Measurements from ENCODE around the gene ANKRD33B. TPM values are rescaled to one million over a fixed set of nuclear protein-coding genes. Genes with fewer than 3 reads are reported as not detected.
A peak's percentile ranks its signal among the peaks of the same experiment; 100 is the strongest.

Gene ANKRD33B
- polyA plus RNA-seq, 3 donors from 2014 or later = 0.13 to 0.15 TPM; not detected in 1

- Mint-ChIP-seq H3K27ac (peak overlapping the region in 4 of 6 donors; percentile 3 to 70 (median 64)), H3K36me3 (peaks cover 0 to 3% (median 0%) of the 10 kb centered on the region in 3 donors), H3K4me3 (peak overlapping the region; percentile 31 to 77 (median 46)), H3K4me1 (peaks cover 26 to 28% of the 10 kb centered on the region in 2 donors), H3K27me3 (ENCODE audit: low read depth in 3 of 3) (peaks cover 0 to 3% (median 0%) of the 10 kb centered on the region in 3 donors), H3K9me3 (no peaks in the 10 kb centered on the region)
- DNase-seq = peak; percentile 13 to 24 (median 22)
These were observed 131.3 kb downstream of the ANKRD33B start for GRCh38 chr5:10695055-10695649.

GRCh38 chr5:10695759-10696543 is 132.1 kb downstream of the ANKRD33B start:
- Mint-ChIP-seq H3K9me3 (no peaks in the 10 kb centered on the region), H3K36me3 (peaks cover 0 to 4% (median 0%) of the 10 kb centered on the region in 3 donors), H3K4me3 (peak overlapping the region; percentile 19 to 77 (median 52)), H3K4me1 (peaks cover 22 to 27% of the 10 kb centered on the region in 2 donors), H3K27me3 (ENCODE audit: low read depth in 3 of 3) (peaks cover 0 to 3% (median 0%) of the 10 kb centered on the region in 3 donors), H3K27ac (peak overlapping the region; percentile 4 to 76 (median 67))
- DNase-seq = peak; percentile 10 to 33 (median 30)

- Mint-ChIP-seq H3K36me3 (peaks cover 0 to 4% (median 0%) of the 10 kb centered on the region in 3 donors), H3K27ac (peak overlapping the region in 1 of 6 donors; percentile 67), H3K9me3 (no peaks in the 10 kb centered on the region), H3K4me1 (peaks cover 32 to 33% of the 10 kb centered on the region in 2 donors), H3K27me3 (ENCODE audit: low read depth in 3 of 3) (peaks cover 0 to 3% (median 0%) of the 10 kb centered on the region in 3 donors), H3K4me3 (no peak overlapping the region)
- no peak for DNase-seq
These were observed 135.5 kb downstream of the ANKRD33B start for GRCh38 chr5:10699281-10699874.

GRCh38 chr5:10699987-10700386 is 136.1 kb downstream of the ANKRD33B start:
- Mint-ChIP-seq H3K9me3 (no peaks in the 10 kb centered on the region), H3K27me3 (ENCODE audit: low read depth in 3 of 3) (peaks cover 0 to 3% (median 0%) of the 10 kb centered on the region in 3 donors), H3K4me3 (no peak overlapping the region), H3K36me3 (peaks cover 0 to 4% (median 0%) of the 10 kb centered on the region in 3 donors), H3K4me1 (peaks cover 33 to 36% of the 10 kb centered on the region in 2 donors), H3K27ac (no peak overlapping the region)
- DNase-seq = no peak

- H3K27me3 Mint-ChIP-seq (ENCODE audit: low read depth in 3 of 3) = peaks cover 0 to 3% (median 0%) of the 10 kb centered on the region in 3 donors
- peaks cover 33 to 36% of the 10 kb centered on the region in 2 donors for H3K4me1 Mint-ChIP-seq
- H3K36me3 Mint-ChIP-seq = peaks cover 0 to 4% (median 0%) of the 10 kb centered on the region in 3 donors
- H3K27ac Mint-ChIP-seq = no peak overlapping the region
- H3K9me3 Mint-ChIP-seq = no peaks in the 10 kb centered on the region
- no peak overlapping the region for H3K4me3 Mint-ChIP-seq
- DNase-seq = no peak
These were observed 136.6 kb downstream of the ANKRD33B start for GRCh38 chr5:10700516-10700915.

GRCh38 chr5:10701567-10702039 is 137.7 kb downstream of the ANKRD33B start:
- Mint-ChIP-seq H3K36me3 (peaks cover 0 to 4% (median 0%) of the 10 kb centered on the region in 3 donors), H3K4me1 (peaks cover 28 to 36% of the 10 kb centered on the region in 2 donors), H3K27ac (no peak overlapping the region), H3K9me3 (no peaks in the 10 kb centered on the region), H3K27me3 (ENCODE audit: low read depth in 3 of 3) (peaks cover 0 to 3% (median 0%) of the 10 kb centered on the region in 3 donors), H3K4me3 (no peak overlapping the region)
- peak in 2 of 3 donors; percentile 24 for DNase-seq

GRCh38 chr5:10702040-10702629 is 138.3 kb downstream of the ANKRD33B start:
- H3K4me3 Mint-ChIP-seq = no peak overlapping the region
- H3K4me1 Mint-ChIP-seq = peaks cover 25 to 39% of the 10 kb centered on the region in 2 donors
- no peak for DNase-seq
- H3K9me3 Mint-ChIP-seq = no peaks in the 10 kb centered on the region
- peaks cover 0 to 3% (median 0%) of the 10 kb centered on the region in 3 donors for H3K27me3 Mint-ChIP-seq (ENCODE audit: low read depth in 3 of 3)
- no peak overlapping the region for H3K27ac Mint-ChIP-seq
- H3K36me3 Mint-ChIP-seq = peaks cover 0 to 4% (median 0%) of the 10 kb centered on the region in 3 donors

GRCh38 chr5:10702911-10703491 is 139.1 kb downstream of the ANKRD33B start:
- Mint-ChIP-seq H3K27ac (peak overlapping the region in 1 of 6 donors; percentile 20), H3K4me3 (no peak overlapping the region), H3K27me3 (ENCODE audit: low read depth in 3 of 3) (peaks cover 0 to 2% (median 0%) of the 10 kb centered on the region in 3 donors), H3K4me1 (peaks cover 28 to 42% of the 10 kb centered on the region in 2 donors), H3K9me3 (no peaks in the 10 kb centered on the region), H3K36me3 (peaks cover 0 to 8% (median 3%) of the 10 kb centered on the region in 3 donors)
- DNase-seq = no peak

- Mint-ChIP-seq H3K36me3 (peaks cover 0 to 8% (median 3%) of the 10 kb centered on the region in 3 donors), H3K27ac (peak overlapping the region in 1 of 6 donors; percentile 20), H3K27me3 (ENCODE audit: low read depth in 3 of 3) (peaks cover 0 to 2% (median 0%) of the 10 kb centered on the region in 3 donors), H3K4me1 (peaks cover 30 to 42% of the 10 kb centered on the region in 2 donors), H3K4me3 (no peak overlapping the region), H3K9me3 (no peaks in the 10 kb centered on the region)
- no peak for DNase-seq
These were observed 139.8 kb downstream of the ANKRD33B start for GRCh38 chr5:10703676-10704075.

- Mint-ChIP-seq H3K4me3 (peak overlapping the region in 4 of 5 donors; percentile 31 to 60 (median 53)), H3K36me3 (peaks cover 0 to 5% (median 3%) of the 10 kb centered on the region in 3 donors), H3K9me3 (no peaks in the 10 kb centered on the region), H3K4me1 (peaks cover 33 to 42% of the 10 kb centered on the region in 2 donors), H3K27ac (peak overlapping the region; percentile 41 to 86 (median 74)), H3K27me3 (ENCODE audit: low read depth in 3 of 3) (peaks cover 0 to 2% (median 0%) of the 10 kb centered on the region in 3 donors)
- no peak for DNase-seq
These were observed 141.2 kb downstream of the ANKRD33B start for GRCh38 chr5:10704949-10705621.

- Mint-ChIP-seq H3K4me1 (peaks cover 39 to 47% of the 10 kb centered on the region in 2 donors), H3K27ac (peak overlapping the region in 5 of 6 donors; percentile 63 to 86 (median 78)), H3K4me3 (no peak overlapping the region), H3K9me3 (no peaks in the 10 kb centered on the region), H3K36me3 (peaks cover 0 to 4% (median 3%) of the 10 kb centered on the region in 3 donors), H3K27me3 (ENCODE audit: low read depth in 3 of 3) (peaks cover 0 to 2% (median 0%) of the 10 kb centered on the region in 3 donors)
- no peak for DNase-seq
These were observed 141.9 kb downstream of the ANKRD33B start for GRCh38 chr5:10705747-10706146.

GRCh38 chr5:10706326-10706725 is 142.5 kb downstream of the ANKRD33B start:
- H3K9me3 Mint-ChIP-seq = no peaks in the 10 kb centered on the region
- no peak overlapping the region for H3K4me3 Mint-ChIP-seq
- peaks cover 45 to 53% of the 10 kb centered on the region in 2 donors for H3K4me1 Mint-ChIP-seq
- peak overlapping the region in 1 of 6 donors; percentile 71 for H3K27ac Mint-ChIP-seq
- H3K27me3 Mint-ChIP-seq (ENCODE audit: low read depth in 3 of 3) = peaks cover 0 to 2% (median 0%) of the 10 kb centered on the region in 3 donors
- DNase-seq = no peak
- peaks cover 0 to 4% (median 3%) of the 10 kb centered on the region in 3 donors for H3K36me3 Mint-ChIP-seq

All from immature natural killer cell (primary cell).